HG03571 (cell line): ENCODE measurements around the gene PHF12.
"Not testable (repeated sequence)": the region's sequence is repeated elsewhere in the genome, so short reads cannot be mapped to it uniquely, and the experiment has no call there.

ENCODE experiments used
- ATAC-seq: cut with Tn5 transposase; IDR thresholded peaks from one replicate; pipeline ENCODE4 v1.9.1; 2021; ENCODE audit not compliant: unreplicated experiment

Gene PHF12

GRCh38 chr17:28885951-28886350, 65.4 kb downstream of the PHF12 start:
- no peak for ATAC-seq

- no peak for ATAC-seq
Measured at GRCh38 chr17:28885363-28885762, 66.0 kb downstream of the PHF12 start.

- ATAC-seq = no peak
Measured at GRCh38 chr17:28883967-28884702, 67.2 kb downstream of the PHF12 start.

- no peak for ATAC-seq
Measured at GRCh38 chr17:28882154-28882895, 69.0 kb downstream of the PHF12 start.

- no peak for ATAC-seq
Measured at GRCh38 chr17:28881533-28882056, 69.7 kb downstream of the PHF12 start.

- no peak for ATAC-seq
Measured at GRCh38 chr17:28880572-28880945, 70.8 kb downstream of the PHF12 start.

- ATAC-seq = no peak
Measured at GRCh38 chr17:28879886-28880571, 71.3 kb downstream of the PHF12 start.

- no peak for ATAC-seq
Measured at GRCh38 chr17:28878981-28879380, 72.3 kb downstream of the PHF12 start.

- no peak for ATAC-seq
Measured at GRCh38 chr17:28878158-28878910, 73.0 kb downstream of the PHF12 start.

GRCh38 chr17:28877150-28877711, 74.1 kb downstream of the PHF12 start:
- ATAC-seq = not testable (repeated sequence)

GRCh38 chr17:28875848-28876550, 75.3 kb downstream of the PHF12 start:
- no peak for ATAC-seq

GRCh38 chr17:28874750-28875149, 76.6 kb downstream of the PHF12 start:
- no peak for ATAC-seq

- no peak for ATAC-seq
Measured at GRCh38 chr17:28873839-28874238, 77.5 kb downstream of the PHF12 start.

GRCh38 chr17:28871056-28871579, 80.2 kb downstream of the PHF12 start:
- ATAC-seq = peak; percentile 87

- ATAC-seq = no peak
Measured at GRCh38 chr17:28867276-28867675, 84.0 kb downstream of the PHF12 start.

- no peak for ATAC-seq
Measured at GRCh38 chr17:28865946-28866752, 85.2 kb downstream of the PHF12 start.

GRCh38 chr17:28864991-28865849, 86.1 kb downstream of the PHF12 start:
- ATAC-seq = no peak

GRCh38 chr17:28863953-28864352, 87.4 kb downstream of the PHF12 start:
- ATAC-seq = no peak
